HepG2 (cell line): Measurements from ENCODE around the gene HSPE1. TPM values are rescaled to one million over a fixed set of nuclear protein-coding genes. Genes with fewer than 3 reads are reported as not detected.

Experiments used
- ATF7 ChIP-seq, 2 experiments: fragments of 450-650 bp in 1 of 2; sonication (generic) in 1 of 2; formaldehyde crosslinking in 1 of 2; IDR thresholded peaks; 2 replicates each; pipeline versions ENCODE4 v1.4.0 to v1.6.1; 2016 to 2020; ENCODE audit warnings: antibody characterized with exemption in 1 of 2, mild to moderate bottlenecking in 1 of 2, missing genetic modification reagents in 1 of 2
- CENPT ChIP-seq: sonication (generic); formaldehyde crosslinking; IDR thresholded peaks from 2 replicates; pipeline ENCODE4 v1.8.0; 2022; ENCODE audit warnings: low read depth, mild to moderate bottlenecking, moderate library complexity, missing genetic modification reagents
- GFI1 ChIP-seq: sonication (generic); formaldehyde crosslinking; IDR thresholded peaks from 2 replicates; pipeline ENCODE4 v1.5.0; 2020; ENCODE audit warnings: missing genetic modification reagents, mild to moderate bottlenecking, borderline replicate concordance
- GZF1 ChIP-seq: sonication (generic); formaldehyde crosslinking; IDR thresholded peaks from 2 replicates; pipeline ENCODE4 v1.5.1; 2020; ENCODE audit warnings: mild to moderate bottlenecking, missing genetic modification reagents
- HDAC6 ChIP-seq: fragments of 200-600 bp; sonication (generic); IDR thresholded peaks from 2 replicates; pipeline ENCODE4 v1.7.0; 2017; ENCODE audit warnings: mild to moderate bottlenecking, antibody characterized with exemption, low read length, low read depth
- HMGA1 ChIP-seq: sonication (generic); formaldehyde crosslinking; conservative IDR thresholded peaks from 2 replicates; pipeline ENCODE4 v1.4.0; 2020; ENCODE audit warnings: missing genetic modification reagents
- MBD4 ChIP-seq: IDR thresholded peaks from 2 replicates; pipeline ENCODE4 v1.6.1; 2012; ENCODE audit warnings: low read length, inconsistent platforms, borderline replicate concordance
- MEIS2 ChIP-seq: sonication (generic); formaldehyde crosslinking; IDR thresholded peaks from 2 replicates; pipeline ENCODE4 v1.9.0; 2021; ENCODE audit warnings: mild to moderate bottlenecking, missing genetic modification reagents
- MXI1 ChIP-seq: IDR thresholded peaks from 3 replicates; pipeline ENCODE4 v1.6.1; 2012; ENCODE audit warnings: low read depth, low read length, inconsistent platforms, borderline replicate concordance
- NAIF1 ChIP-seq: sonication (generic); formaldehyde crosslinking; IDR thresholded peaks from 2 replicates; pipeline ENCODE4 v1.5.0; 2020; ENCODE audit warnings: mild to moderate bottlenecking, missing genetic modification reagents, borderline replicate concordance
- STAT5B ChIP-seq: sonication (generic); formaldehyde crosslinking; IDR thresholded peaks from 2 replicates; pipeline ENCODE4 v1.4.0; 2020; ENCODE audit warnings: missing genetic modification reagents
- ZNF644 ChIP-seq: IDR thresholded peaks from 2 replicates; pipeline ENCODE4 v1.6.1; 2016; ENCODE audit warnings: low read depth
- ZNF737 ChIP-seq: sonication (generic); formaldehyde crosslinking; IDR thresholded peaks from 2 replicates; pipeline ENCODE4 v1.5.0; 2020; ENCODE audit warnings: missing genetic modification reagents, mild to moderate bottlenecking, borderline replicate concordance
- ZNF776 ChIP-seq: sonication (generic); formaldehyde crosslinking; IDR thresholded peaks from 2 replicates; pipeline ENCODE4 v1.4.0; 2020; ENCODE audit warnings: mild to moderate bottlenecking, missing genetic modification reagents
- ZSCAN12 ChIP-seq: sonication (generic); formaldehyde crosslinking; IDR thresholded peaks from 2 replicates; pipeline ENCODE4 v1.9.0; 2021; ENCODE audit warnings: mild to moderate bottlenecking, missing genetic modification reagents
- polyA plus RNA-seq, 8 experiments: library from polyadenylated mRNA; depleted of rRNA in 3 of 8; stranded (reverse) in 7 of 8; unstranded in 1 of 8; fragments of >200 nt; fragmentation: Illumina TruSeq in 4 of 8; extraction: Trizol in 4 of 8; gene quantifications; 2 replicates each; pipeline versions ENCODE4 v1.2.1 to v1.2.3, GENCODE V29; 2011 to 2016; ENCODE audit warnings: low read depth in 4 of 8, missing spikeins in 1 of 8, mixed read lengths in 1 of 8; ENCODE audit not compliant: insufficient read depth in 1 of 8
- total RNA-seq, 5 experiments: library from RNA; depleted of rRNA; stranded (reverse); fragments of >200 nt; fragmentation: Illumina TruSeq; extraction: Trizol; gene quantifications; 2 replicates each; pipeline ENCODE4 v1.2.3, GENCODE V29; 2016; ENCODE audit warnings: low read depth in 1 of 5
- TF ChIP-seq, protein P1 (sequence below): sonication (generic); formaldehyde crosslinking; IDR thresholded peaks from 2 replicates; pipeline ENCODE4 v1.4.0; 2020; ENCODE audit warnings: missing genetic modification reagents, borderline replicate concordance
- TF ChIP-seq, protein P2 (sequence below): IDR thresholded peaks from 2 replicates; pipeline ENCODE4 v1.6.1; 2016; ENCODE audit warnings: low read depth, control low read depth
- TF ChIP-seq, protein P3 (sequence below): sonication (generic); formaldehyde crosslinking; IDR thresholded peaks from 2 replicates; pipeline ENCODE4 v1.4.0; 2020; ENCODE audit warnings: mild to moderate bottlenecking, missing genetic modification reagents, borderline replicate concordance

Gene HSPE1
- total and polyA plus RNA-seq, 2 of the 13 experiments (the other 11 are each of a cell fraction or from before 2014, with no cell fraction given): 244 to 823 TPM

DNA sequence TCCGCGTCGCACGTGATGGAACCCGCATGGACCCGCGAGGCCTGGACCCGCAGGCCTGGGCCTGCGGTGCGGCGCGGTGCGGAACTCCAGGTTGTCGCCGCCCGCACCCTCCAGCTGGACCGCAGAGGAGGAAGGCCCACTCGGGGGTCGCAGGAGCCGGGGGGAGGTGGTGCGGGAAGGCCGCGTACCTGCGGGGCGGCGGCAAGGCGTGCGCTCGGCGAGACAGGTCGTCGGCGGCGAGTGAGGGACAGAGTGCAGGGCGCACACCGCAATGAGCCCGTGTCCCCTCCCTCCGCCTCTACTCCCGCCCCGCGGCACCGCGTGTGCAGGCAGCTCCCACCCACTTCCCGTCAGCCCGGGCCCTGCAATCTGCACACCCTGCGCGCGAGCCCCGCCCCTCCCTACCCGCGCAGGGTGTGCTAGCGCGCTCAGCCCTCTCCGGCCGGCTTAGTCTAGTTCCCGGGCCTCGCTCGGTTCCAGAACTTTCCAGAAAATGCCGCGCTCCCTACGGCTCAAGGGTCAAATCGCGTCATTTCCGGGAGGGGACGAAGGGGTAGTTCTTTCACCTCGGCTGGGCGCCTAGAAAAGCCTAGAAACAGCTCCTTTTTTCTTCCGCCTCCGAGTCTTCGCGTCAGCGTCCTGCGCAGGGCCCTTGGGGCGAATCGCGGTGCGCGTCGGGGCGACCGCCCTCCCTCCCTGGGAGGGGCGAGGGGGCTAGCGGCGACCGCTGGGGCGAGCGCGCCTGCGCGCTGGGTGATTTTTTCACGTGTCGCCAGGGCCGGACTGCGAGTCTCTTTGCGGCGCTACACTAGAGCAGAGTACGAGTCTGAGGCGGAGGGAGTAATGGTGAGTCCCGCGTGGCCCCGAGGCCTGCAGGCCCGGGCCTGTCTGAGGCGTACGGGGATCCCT lies at the start of gene HSPE1, which contains the start of gene HSPD1 (continued):
- TF ChIP-seq, protein P1, sequence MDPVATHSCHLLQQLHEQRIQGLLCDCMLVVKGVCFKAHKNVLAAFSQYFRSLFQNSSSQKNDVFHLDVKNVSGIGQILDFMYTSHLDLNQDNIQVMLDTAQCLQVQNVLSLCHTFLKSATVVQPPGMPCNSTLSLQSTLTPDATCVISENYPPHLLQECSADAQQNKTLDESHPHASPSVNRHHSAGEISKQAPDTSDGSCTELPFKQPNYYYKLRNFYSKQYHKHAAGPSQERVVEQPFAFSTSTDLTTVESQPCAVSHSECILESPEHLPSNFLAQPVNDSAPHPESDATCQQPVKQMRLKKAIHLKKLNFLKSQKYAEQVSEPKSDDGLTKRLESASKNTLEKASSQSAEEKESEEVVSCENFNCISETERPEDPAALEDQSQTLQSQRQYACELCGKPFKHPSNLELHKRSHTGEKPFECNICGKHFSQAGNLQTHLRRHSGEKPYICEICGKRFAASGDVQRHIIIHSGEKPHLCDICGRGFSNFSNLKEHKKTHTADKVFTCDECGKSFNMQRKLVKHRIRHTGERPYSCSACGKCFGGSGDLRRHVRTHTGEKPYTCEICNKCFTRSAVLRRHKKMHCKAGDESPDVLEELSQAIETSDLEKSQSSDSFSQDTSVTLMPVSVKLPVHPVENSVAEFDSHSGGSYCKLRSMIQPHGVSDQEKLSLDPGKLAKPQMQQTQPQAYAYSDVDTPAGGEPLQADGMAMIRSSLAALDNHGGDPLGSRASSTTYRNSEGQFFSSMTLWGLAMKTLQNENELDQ (CRISPR knock-in tag): peak; percentile 79; the same call in 1 of the 2 replicates
- TF ChIP-seq GFI1 (CRISPR knock-in tag) (peak; percentile 29), MEIS2 (CRISPR knock-in tag) (peak; percentile 92), STAT5B (CRISPR knock-in tag) (peak; percentile 93; the same call in 1 of the 2 replicates), NAIF1 (CRISPR knock-in tag) (0 out of 2 replicates have a peak, but pooled peaks have one; percentile 13), CENPT (CRISPR knock-in tag) (peak; percentile 98; the same call in 1 of the 2 replicates), ZSCAN12 (CRISPR knock-in tag) (peak; percentile 44; the same call in 1 of the 2 replicates), ZNF776 (CRISPR knock-in tag) (peak; percentile 96), MXI1 (peak; percentile 95), GZF1 (CRISPR knock-in tag) (no peak), ZNF737 (CRISPR knock-in tag) (peak; percentile 94), ZNF644 (CRISPR knock-in tag) (0 out of 2 replicates have a peak, but pooled peaks have one; percentile 12), MBD4 (no peak), ATF7 (IDR thresholded peaks at IDR 0.05) (peak; percentile 87), ATF7 (CRISPR knock-in tag; IDR thresholded peaks at IDR 0.05) (peak; percentile 96), HMGA1 (CRISPR knock-in tag) (no peak), HDAC6 (no peak)
- TF ChIP-seq, protein P2, sequence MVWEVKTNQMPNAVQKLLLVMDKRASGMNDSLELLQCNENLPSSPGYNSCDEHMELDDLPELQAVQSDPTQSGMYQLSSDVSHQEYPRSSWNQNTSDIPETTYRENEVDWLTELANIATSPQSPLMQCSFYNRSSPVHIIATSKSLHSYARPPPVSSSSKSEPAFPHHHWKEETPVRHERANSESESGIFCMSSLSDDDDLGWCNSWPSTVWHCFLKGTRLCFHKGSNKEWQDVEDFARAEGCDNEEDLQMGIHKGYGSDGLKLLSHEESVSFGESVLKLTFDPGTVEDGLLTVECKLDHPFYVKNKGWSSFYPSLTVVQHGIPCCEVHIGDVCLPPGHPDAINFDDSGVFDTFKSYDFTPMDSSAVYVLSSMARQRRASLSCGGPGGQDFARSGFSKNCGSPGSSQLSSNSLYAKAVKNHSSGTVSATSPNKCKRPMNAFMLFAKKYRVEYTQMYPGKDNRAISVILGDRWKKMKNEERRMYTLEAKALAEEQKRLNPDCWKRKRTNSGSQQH (CRISPR knock-in tag): 0 out of 2 replicates have a peak, but pooled peaks have one; percentile 90
- TF ChIP-seq, protein P3, sequence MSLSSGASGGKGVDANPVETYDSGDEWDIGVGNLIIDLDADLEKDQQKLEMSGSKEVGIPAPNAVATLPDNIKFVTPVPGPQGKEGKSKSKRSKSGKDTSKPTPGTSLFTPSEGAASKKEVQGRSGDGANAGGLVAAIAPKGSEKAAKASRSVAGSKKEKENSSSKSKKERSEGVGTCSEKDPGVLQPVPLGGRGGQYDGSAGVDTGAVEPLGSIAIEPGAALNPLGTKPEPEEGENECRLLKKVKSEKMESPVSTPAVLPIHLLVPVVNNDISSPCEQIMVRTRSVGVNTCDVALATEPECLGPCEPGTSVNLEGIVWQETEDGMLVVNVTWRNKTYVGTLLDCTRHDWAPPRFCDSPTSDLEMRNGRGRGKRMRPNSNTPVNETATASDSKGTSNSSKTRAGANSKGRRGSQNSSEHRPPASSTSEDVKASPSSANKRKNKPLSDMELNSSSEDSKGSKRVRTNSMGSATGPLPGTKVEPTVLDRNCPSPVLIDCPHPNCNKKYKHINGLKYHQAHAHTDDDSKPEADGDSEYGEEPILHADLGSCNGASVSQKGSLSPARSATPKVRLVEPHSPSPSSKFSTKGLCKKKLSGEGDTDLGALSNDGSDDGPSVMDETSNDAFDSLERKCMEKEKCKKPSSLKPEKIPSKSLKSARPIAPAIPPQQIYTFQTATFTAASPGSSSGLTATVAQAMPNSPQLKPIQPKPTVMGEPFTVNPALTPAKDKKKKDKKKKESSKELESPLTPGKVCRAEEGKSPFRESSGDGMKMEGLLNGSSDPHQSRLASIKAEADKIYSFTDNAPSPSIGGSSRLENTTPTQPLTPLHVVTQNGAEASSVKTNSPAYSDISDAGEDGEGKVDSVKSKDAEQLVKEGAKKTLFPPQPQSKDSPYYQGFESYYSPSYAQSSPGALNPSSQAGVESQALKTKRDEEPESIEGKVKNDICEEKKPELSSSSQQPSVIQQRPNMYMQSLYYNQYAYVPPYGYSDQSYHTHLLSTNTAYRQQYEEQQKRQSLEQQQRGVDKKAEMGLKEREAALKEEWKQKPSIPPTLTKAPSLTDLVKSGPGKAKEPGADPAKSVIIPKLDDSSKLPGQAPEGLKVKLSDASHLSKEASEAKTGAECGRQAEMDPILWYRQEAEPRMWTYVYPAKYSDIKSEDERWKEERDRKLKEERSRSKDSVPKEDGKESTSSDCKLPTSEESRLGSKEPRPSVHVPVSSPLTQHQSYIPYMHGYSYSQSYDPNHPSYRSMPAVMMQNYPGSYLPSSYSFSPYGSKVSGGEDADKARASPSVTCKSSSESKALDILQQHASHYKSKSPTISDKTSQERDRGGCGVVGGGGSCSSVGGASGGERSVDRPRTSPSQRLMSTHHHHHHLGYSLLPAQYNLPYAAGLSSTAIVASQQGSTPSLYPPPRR: peak; percentile 83
